Measurements from ENCODE around the gene SLC22A23.

DNA sequence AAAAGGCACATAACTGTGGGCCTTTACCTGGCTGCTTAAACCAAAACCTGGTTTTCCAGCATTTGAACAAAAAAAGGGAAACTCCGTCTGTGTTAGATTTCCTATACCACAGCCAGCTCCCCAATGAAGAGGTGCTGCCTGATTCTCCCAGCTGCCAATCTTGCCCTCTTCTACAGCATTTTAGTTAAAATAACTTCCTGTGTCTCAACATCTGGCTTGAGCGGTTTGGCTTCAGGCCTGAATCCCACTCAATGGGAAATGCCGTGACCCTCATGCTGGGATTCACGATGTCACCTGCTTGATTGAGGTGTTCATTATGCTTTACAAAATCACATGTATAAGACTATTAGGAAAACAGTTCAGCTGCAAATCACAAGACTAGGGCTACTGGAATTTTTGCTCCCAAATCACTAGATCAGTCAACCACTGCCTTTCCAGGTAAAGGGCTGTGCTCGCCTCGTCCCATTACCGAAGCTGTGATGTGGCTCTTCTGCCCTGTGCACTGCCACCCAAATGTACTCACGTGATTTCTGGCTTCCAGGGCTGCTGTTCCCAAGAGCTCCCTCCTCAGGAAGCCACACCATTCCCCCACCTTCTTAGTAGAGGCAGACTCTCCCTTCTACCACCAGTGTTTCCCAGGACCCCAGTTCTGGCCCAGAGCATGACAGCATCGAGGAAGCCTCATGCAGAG is 103.5 kb downstream of the SLC22A23 start:
- TF ChIP-seq CTCF (conservative IDR thresholded peaks at IDR 0.05; ENCODE audit: low read depth, low read length) (no peak), EZH2phosphoT487 (IDR thresholded peaks at IDR 0.05; ENCODE audit: borderline replicate concordance, low read length) (no peak)

Measured in PC-3 (cell line).